Endometrium (tissue), 2 donors: Measurements from ENCODE around the gene SLMAP.

Experiments used
- FAIRE-seq: peaks from 2 replicates; lab custom pipeline; 2012; peaks lifted over from hg19 to GRCh38; lab: Jason Lieb, UNC
- donor health status: control.
- donor health status: control.

The SLMAP gene

DNA sequence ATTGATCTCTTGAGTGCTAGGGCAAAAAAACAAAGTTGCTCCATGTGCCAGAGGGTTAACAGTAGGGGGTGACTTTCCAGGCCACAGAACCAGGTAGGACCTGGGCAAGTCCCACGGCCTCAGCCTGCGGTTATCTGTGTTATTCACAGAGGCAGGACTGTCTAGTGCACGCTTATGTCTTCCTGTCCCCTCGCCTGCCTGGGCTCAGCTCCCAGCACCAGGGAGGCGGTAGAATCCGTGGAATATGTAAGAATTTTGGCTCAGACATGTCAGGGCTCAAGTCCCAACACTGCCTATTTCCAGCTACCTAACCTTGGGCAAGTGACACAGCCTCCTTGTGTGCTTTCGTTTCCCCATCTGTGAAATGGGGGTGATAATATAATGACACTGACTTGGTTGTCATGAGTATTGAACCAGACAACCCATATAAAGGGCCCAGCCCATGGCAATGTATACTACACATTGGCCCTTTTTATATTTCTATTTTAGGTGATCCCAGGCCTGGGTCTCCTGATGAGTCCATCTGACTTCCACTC, 207.8 kb downstream of the SLMAP start:
- FAIRE-seq, result no peak

DNA sequence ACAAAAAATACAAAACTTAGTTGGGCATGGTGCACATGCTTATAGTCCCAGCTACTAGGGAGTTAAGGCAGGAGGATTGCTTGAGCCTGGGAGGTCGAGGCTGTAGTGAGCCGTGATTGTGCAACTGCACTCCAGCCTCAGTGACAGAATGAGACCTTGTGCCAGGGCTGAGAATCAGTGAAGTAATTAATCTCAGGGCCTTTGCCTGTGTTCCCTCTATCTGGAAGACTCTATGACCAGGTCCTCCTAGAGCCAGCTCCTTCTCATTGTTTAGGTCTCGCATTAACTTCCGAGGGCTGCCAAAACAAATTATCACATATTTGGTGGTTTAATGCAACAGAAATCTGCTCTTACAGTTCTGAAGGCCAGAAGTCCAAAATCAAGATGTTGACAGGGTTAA, 210.7 kb downstream of the SLMAP start:
- FAIRE-seq, result no peak

DNA sequence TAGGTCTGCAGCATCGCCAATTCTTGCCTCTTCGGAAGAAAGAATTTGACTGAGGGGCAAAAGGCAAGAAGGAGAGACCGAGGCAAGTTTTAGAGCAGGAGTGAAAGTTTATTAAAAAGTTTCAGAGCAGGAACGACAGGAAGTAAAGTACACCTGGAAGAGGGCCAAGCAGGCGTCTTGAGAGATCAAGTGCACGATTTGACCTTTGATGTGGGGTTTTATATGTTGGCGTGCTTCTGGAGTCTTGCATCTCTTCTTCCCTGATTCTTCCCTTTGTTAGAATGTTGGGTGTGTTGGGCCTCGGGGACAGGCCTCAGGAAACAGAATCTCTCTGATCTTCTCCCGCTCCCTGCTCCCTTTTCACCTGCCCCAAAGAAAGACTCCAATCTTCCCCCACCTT, 211.5 kb downstream of the SLMAP start:
- no peak for FAIRE-seq

DNA sequence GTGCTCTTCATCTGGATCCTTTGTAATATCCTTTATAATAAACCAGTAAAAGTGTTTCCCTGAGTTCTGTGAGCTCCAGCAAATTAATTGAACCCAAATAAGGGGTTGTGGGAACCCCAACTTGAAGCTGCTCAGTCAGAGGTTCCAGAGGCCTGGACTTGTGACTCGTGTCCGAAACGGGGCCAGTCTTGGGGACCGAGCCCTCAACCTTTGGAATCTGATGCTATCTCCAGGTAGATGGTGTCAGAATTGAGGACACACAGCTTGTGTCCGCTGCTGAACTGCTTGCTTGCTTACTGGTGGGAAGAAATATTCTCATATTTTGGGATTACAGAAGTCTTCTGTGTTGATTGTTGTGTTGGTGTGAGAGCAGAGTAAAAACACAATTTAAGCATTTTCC, 212.4 kb downstream of the SLMAP start:
- FAIRE-seq, result no peak

DNA sequence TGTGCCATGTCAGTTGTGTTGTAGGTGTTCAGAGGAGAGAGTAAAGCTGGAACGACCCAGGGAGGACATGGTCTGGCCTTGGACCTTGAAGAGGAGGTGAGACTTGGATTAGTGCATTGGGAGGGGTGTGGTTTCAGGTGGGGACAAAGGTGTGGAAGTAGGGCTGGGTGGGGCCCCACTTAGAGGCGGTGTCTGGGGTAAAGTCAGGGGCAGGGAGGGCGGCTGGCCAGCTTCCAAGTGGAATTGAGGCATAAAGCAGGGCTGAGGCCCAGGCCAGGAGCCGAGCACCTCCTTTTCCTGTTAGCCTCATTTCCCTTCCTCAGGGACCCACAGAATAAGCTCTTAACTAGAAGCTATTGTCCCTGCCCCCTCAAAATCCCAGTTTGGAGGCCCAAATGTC, 215.9 kb downstream of the SLMAP start:
- no peak for FAIRE-seq

DNA sequence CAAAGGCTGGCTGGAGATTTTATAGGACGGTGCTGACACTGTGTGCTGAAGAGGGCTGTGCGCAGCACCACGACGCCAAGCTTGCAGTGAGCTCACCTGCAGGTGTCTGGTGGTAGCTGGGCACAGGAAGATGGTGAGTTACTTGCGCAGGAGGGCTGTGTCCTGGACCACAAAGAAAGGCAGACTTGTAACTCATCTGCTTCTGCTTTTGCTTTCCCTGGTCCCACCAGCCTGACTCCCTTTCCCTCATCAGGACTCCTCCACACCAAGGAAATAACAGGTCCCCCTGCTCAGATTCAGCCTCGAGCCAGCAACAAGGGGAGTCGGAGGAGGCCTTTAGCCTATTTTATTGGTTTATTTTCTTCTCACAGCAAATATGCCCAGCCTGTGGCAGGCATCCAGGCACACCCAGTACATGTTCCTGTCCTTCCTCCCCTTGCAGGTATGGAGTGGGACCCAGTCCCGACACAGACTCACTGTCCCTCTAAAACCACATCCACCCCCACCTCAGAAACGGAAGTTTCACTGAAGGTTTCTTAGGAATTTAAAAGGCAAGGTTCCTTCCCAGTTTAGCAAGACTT, 216.5 kb downstream of the SLMAP start:
- FAIRE-seq, result no peak

DNA sequence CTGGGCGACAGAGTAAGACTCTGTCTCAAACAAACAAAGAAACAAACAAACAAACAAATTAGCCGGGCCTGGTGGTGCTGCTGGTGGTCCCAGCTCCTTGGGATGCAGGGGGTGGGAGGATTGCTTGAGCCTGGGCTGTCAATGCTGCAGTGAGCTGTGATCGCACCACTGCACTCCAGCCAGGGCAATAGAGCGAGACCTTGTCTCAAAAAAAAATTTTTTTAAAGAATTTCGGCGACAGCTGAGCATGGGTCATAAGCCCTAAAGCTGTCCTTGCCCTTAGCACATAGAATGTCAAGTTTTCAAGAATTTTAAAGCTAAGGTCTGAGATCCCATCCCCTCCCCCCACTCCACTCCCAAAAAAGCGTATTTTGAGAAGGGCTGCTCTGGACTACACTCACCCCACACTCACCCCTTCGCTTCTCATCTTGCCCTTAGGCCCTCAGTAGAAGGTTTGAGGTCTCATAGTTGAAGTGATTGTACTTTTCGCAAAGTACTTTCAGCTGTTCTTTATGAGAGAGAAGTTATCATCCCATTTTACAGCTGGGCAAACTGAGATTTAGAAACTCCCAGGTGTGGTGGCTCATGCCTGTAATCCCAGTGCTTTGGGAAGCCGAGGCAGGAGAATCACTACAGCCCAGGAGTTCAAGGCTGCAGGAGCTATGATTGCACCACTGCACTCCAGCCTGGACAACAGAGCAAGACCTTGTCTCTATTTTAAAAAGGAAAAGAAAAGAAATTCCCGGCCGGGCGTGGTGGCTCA, 217.8 kb downstream of the SLMAP start:
- no peak for FAIRE-seq

DNA sequence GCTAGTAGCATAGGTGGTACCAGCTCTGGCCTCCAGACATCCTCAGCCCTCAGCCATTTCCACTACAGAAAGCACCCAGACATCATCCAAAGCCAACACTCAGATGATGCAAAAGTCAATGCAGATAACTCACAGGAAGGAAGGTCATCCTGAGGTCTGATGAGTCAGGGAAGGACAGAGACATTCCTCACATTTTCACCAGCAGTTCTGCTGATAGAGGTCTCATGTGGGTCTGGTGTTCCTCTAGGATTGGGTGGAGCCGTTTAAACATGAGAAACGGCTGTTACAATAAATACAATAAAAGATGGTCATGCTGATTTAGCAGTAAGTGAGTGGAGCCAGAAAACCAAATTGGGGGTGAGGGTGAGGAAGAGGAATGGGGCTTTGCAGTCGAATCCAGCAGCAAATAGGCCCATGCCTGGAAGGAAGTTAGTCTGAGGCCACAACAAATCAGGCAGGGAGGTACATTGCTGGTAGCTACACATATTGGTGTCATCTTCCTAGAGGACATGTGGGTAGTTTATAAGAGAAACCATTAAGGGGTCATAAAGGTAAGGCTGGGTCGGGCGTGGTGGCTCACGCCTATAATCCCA, 218.8 kb downstream of the SLMAP start:
- no peak for FAIRE-seq

DNA sequence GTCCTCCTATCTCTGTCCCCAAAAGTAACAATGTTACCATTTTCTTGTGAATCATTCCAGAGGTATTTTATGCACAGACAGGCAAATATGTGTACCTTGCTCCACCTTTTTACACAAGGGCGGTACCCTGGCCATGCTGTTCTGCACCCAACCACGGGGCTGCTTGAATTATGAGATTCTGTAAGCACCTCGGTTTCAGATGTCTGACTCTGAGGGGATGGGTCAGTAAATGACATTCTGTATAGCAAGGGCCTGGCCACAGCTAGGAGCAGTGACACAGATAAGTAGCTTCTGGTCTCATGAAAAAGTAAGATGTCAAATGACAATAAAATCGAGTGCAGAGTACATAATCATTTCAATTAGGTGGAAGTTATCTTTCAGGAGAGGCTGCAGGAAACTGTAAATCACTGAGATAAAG, 221.7 kb downstream of the SLMAP start:
- no peak for FAIRE-seq

DNA sequence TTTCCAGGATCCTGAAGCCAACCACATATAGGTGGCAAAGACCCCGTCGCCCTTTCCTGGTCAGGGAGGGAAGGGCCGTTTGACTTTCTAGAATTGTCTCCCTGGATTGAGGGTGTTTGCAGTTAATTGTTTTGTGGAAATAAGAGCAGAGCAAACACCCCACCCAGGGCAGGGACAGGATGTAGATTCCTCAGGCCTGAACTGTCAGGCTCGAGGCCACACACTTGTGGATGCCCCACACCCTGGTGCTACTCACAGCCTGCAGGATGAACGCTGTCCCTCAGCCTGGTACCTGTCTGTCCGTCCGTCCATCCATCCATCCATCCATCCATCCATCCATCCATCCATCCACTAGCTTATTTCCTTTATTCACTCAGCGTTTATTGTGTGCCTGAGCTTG, 222.2 kb downstream of the SLMAP start:
- FAIRE-seq, result no peak
